Fibroblast of skin of abdomen (primary cell): ENCODE measurements around the gene CST3.
"Not testable (repeated sequence)": the region's sequence is repeated elsewhere in the genome, so short reads cannot be mapped to it uniquely, and the experiment has no call there.

ENCODE experiments used
- DNase-seq: peaks from one replicate; pipeline ENCODE4 v3.0.0-alpha.2; 2013

CST3 gene

DNA sequence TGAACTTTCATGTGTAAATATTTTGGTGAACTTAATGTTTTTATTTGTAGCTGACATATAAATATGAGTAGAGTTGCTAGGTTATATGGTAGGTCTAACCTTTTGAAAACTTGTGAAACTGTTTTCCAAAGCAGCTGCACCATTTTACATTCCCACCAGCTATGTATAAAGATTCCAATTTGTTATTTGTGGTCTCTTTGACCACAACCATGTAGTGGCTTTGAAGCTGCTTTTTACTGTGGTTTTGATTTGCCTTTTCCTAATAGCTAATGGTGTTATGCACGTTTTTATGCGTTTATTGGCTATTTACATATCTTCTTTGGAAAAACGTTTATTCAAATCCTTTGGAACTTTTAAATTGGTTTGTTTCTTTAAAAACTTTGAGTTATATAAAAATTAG is 10.3 kb downstream of the CST3 start:
- DNase-seq = no peak

DNA sequence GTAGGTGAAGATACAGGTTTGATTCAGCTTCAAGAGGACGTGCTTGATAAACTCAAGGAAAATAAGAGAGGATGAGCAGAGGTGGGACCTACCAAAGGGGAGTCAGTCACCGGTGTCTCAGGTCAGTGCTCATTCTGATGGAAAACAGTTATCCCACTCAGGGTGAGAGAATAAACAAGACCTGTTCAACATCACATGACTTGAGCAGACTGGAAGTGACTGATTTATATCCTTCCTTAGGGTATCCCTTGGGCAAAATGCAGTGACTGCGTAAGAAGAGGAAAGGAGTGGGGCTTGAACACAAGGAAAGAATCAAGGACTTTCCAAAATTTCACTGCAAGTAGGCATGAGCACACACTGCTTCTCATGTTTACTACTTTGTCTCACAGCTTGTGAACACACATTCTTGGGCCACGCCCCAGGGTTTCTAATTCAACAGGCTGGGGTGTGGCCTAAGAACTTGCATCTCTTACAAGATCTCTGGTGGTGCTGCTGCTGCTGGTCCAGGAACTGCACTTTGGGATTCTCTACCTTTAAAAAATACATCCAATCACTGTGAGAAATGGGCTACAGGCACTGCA is 11.6 kb downstream of the CST3 start:
- no peak for DNase-seq

DNA sequence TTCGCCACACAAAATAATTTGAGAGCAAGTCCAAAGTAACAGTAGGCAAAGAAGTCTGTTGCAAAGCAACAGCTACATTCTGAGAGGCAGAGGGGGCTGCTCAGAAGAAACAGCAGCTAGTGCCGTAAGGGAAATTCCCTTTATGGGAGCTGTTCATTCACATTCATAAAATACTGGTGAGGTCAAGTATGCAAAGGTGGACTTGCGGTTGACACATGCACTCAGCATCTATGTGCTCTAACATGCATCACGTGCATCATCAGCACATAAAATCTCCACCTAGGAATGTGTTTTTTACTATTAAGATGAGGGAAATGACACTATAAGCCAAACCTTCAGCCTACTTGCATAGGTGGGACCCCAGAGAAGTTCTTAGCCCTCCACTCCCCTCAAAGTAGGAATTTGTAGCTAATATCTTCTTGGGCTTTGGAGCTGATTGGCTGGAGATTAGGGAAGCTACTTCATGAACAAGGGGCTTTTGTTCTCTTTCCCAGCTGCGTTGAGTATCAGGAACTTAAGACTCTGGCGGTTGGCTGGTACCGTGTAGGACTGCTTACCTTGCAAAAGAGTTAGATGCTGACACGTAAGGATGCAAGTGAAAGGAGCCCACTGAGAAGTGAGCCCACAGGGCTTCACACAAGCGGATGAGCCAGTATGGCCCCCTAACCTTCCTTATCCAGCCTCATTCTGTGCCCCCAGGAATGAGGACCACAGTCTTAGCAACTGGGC is 12.4 kb downstream of the CST3 start:
- DNase-seq = no peak

DNA sequence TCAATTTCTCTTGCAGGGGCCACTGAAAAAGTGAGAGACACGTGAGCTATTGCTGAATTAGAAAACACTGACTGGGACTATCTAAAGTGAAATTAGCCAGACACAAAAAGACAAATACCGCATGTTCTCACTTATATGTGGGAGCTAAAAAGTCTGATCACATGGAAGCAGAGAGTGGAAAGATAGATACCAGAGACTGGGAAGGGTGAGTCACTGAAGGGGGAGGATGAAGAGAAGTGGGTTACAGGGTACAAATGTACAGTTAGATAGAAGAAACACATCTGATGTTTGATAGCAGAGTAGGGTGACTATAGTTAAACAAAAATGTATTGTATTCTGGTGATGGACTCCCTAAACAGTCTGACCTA is 13.4 kb downstream of the CST3 start:
- no peak for DNase-seq

GRCh38 chr20:23623666-23624323 is 14.0 kb downstream of the CST3 start:
- DNase-seq = no peak

DNA sequence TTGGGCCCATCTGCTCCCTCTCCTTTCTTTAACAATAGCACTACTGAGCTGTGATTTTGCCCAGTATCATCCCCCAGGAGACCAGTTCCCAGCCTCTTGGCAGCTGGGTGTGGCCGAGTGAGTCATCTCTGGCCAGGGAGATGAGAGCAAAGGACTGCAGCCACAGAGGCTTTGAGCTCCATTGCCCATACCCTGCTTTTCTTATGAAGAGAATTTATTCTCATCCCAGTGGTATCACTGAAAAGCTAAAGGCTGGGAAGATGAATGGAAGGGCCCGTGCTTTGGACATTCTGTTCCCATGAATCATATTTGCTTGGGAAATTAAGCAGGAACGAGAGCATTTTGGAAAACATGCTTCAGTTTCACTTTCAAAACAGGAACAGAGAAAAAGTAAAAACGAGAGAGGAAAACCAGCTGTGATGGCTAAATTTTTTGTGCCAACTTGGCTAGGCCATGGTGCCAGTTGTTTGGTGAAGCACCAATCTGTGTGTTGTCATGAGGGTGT is 14.9 kb downstream of the CST3 start:
- DNase-seq = peak; percentile 75

- DNase-seq = not testable (repeated sequence)
These were observed 15.4 kb downstream of the CST3 start for GRCh38 chr20:23622401-23622800.

- not testable (repeated sequence) for DNase-seq
These were observed 16.9 kb downstream of the CST3 start for GRCh38 chr20:23620670-23621386.

GRCh38 chr20:23614163-23614562 is 23.6 kb downstream of the CST3 start:
- no peak for DNase-seq

DNA sequence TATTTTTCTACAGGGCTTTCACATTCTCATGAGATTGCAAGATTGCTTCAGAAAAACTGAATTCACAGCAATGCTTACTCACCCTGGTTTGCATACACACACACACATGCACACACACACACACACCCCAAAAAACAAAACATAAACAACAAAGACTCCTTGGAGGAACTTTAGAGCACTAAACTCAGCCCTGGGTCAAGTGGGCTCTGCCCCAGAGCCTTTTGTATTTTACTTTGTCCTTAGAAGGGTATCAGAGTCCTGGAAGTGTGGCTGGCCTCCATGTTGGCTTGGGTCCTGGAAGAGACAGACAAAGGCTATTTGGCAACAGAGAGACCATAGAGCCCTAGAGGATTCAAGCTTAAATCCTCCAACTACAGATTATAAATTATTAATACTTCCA is 24.1 kb downstream of the CST3 start:
- DNase-seq = no peak

DNA sequence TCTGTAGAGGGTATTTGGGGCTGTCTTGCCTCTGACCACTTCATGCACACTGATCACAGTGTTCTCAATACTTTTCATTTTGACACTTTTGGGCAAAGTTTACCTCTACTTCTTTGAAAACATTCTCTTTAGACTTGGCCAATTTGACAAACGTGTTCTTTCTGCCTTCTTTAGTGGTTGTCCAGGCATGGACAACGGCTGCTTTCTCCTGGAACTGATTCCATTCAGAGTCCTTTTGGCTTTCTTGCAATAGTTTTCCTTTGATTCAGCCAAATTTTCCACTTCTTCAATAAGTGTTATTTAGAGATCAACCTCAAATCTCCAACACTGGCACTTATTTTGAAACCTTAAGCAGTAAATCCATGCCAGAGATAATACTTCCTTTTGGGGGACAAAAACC is 25.4 kb downstream of the CST3 start:
- DNase-seq = no peak

DNA sequence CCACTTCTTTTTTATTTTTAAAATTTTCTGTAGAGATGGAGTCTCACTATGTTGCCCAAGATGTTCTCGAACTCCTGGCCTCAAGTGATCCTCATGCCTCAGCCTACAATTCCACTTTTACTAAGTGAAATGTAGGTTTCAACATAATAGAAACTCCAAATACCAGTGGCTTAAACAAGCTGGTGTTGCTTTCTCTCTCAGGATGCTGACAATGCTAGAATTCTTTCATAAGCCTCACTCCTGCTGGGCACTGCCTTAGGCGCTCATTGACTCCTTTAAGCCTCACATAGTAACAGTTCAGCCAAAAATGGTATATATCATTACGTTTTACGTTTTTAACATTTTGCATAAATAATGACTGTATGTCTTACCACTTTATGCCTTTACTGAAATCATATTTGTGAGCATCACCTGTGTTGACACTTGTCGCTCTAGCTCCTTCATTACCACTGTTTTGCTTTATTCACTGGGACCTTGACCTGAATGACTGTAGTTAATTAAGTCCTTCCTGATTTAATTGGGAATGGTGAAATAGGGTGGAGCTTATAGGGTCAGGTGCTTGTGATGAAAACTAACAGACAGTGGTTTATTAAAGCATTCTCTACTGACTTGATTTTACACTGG is 28.2 kb downstream of the CST3 start:
- DNase-seq = no peak

GRCh38 chr20:23608251-23608846 is 29.4 kb downstream of the CST3 start:
- DNase-seq = no peak

GRCh38 chr20:23607497-23608245 is 30.1 kb downstream of the CST3 start:
- DNase-seq = no peak

- DNase-seq = peak; percentile 59
These were observed 31.1 kb downstream of the CST3 start for GRCh38 chr20:23606652-23607049.

DNA sequence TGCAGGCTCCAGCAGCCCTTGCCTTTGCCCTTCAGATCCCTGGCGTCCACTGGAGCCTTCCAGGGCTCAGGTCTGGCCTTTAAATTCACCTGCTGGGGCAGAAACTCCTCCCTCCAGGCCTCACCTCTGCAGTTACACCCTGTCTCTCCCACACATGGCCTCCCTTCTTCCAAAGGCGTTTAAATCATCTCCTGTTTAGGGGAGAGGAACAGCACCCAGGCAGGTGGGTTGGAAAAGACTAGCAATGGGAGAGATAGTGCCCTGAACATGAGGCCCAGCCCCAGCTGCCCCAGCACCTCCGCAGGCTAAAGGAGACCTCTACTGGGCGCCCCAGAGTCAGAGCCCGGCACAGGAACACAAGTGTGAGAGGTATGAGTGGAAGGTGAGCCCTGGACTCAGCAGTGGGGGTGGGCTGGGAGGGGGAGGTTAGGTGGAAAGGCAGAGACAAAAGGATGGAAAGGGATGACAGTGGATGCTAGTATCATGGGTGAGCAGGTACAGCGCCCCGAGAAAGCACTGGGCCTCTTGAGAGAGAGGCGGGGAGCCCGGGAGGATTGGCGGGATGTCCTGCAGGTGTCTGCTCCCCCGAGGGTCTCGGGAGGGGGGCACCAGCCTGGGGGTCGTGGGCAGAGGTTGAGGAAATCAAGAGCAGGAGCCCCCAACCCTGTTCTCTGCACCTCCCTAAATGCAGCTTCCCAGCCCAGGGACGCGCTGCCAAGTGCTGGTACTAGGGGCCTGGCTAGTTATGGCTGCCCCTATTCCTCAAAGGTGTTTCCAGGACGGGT is 31.7 kb downstream of the CST3 start, which contains the start of gene CST9:
Gene CST9 (minus strand): TSS at position 51 of the 785 bp plus-strand sequence. CDS start 53 bp downstream, outside the sequence.
- no peak for DNase-seq

DNA sequence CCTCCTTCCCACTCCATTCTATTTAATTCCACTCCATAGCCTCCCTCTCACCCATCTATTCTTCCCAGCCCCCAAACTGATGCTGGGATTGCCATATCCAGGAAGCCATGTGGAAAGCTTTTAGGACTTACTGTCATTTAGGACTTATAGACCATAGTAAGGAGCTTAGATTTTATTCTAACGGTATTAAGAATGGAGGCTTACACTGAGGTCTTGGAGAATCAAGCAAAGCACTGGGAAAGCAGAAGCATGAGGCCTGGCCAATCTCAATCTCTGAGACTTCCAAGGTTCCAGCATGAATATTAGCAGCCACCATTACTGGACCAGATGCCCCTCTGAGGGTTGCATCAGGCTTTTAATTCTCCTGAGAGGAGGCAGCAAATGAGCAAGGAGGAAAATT is 33.4 kb downstream of the CST3 start:
- DNase-seq = no peak

DNA sequence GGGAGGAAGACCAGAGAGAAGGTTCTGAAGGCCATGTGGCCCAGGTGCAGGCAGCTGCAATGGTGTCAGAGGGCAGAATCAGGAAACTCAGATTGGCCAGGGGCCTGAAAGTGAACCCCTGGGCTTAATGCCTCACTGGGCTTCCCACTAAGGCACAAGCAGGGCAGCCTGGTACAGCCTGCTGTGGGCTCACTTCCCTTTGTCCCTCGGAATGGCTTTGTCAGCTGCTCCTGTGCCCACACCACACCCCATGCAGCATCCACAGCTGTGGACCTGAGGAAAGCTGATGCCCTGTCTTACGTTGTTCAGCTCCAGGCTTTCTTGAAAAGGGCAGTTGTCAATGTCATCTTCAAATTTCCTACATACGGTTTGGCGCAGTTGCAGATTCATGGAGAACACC is 34.4 kb downstream of the CST3 start:
- DNase-seq = no peak

- no peak for DNase-seq
These were observed 35.1 kb downstream of the CST3 start for GRCh38 chr20:23602699-23603098.

GRCh38 chr20:23602241-23602640 is 35.5 kb downstream of the CST3 start:
- no peak for DNase-seq

DNA sequence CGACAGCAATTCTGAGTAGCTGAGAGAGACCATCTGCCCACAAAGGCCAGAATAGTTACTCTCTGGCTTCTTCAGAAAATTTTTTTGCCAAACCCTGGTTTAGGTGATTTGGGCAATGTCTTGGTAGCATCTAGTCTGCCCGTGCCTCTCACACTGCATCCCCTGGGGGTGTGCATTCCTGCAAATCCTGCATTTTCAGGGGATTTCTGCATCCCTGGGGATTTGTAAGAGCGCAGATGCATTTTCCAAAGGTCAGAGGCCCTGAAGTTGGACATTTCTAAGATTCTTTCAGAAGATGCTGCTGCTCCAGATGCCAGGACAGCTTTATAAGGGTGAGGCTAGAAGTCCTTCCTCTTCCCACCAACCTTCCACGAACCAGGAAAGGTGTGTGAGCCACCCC is 36.0 kb downstream of the CST3 start:
- DNase-seq = no peak
